Hematopoietic multipotent progenitor cell treated with erythropoietin and hydrocortisone succinate and interleukin-3 and kit ligand, for 4 days (in vitro differentiated cells): ENCODE data around the gene NLRP1.
"Not testable (repeated sequence)": the region's sequence is repeated elsewhere in the genome, so short reads cannot be mapped to it uniquely, and the experiment has no call there.

Experiments used
- DNase-seq: peaks from one replicate; pipeline ENCODE4 v3.0.0-alpha.2; 2015

NLRP1 gene

GRCh38 chr17:5585836-5586521, 1.7 kb upstream of the NLRP1 start:
- peak; percentile 12 for DNase-seq

- no peak for DNase-seq
Observed at GRCh38 chr17:5585287-5585794, 1.0 kb upstream of the NLRP1 start.

DNA sequence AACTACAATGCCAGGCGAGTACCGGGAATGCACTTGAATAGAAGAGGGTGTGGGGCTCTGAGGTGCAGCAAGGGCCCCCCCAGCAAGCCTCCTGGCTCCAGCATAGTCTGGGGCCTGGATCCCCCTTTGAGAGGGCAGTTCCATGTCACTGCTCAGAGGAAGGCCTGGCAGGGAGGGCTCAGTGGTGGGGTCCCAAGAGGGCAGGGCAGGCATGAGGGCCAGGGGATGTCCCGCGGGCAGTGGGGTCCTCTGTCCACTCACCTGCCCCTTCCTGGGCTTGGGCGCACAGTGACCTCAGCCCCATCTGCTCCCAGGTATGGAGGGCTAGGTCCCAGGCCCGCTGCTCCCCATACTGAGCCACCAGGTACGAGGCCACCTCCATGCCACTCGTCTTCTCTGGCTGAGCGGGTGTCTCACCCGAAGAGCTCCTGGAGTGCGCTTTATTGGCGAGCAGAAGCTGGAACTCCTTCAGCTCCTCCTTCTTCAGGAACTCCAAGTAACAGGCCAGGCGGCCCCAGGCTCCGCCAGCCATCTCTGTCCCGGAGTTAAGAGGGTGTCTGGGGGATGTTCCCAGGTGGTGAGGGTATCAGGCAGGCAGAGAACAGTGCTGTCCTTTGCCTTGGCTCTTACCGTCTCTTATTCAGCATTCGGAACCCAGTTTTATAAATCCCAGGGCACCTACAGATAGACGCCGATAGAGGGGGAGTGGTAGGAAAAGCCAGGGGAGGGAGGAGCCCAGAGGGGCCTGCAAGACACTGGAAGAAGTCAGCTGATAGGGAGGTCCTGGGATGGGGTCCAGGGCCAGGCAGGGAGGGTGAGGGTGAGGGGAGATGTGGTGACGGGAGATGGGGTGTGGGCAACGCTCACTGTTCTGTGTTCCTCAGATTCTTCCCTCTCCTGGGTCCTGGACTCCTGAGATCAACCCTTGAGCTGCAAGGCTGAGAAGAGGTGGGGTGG, 605 bp downstream of the NLRP1 start:
- DNase-seq = peak; percentile 18

DNA sequence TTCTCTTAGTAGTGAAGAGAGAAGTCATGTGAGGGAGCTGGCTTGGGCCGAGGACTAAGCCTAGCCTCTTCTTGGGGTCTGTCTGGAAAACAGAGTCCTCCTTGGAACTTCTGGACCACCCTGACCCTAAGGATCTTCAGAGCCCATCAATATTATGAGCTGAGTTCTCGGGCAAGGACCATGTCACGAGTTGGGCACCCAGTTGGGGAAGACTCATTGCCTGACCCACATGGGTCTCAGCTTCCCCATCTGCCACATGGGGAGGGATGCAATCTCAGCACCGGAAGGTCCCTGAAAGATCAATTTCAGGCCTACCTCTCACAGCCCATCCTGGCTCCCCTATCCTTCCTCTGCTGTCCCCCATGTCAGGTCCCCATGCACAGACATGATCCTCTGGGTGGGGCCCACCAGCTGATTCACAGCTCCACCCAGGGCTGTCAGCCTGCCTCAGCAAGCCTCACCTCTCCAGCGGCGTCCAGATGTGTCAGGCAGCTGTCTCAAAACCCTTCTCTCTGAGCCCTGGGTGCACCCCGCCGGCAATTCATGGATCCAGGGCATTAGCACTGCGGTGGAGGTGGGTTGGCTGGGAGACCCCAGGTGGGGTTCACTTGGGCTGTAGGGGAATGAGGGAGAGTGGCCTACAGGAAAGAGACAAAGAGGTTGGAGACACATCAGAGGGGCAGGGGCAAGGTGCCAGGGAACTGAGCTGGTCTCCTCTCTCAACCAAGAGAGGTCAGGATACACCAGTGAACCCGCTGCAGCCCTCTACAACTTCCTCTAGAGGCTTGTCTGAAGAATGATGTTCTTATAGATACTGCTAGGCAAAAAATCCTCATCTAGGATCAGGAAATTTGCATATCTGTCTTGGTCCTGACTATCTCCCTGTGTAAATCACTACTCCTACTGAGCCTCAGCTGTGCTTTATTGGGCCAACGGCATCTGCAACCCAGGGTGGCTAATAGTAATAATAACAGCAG, 1.8 kb downstream of the NLRP1 start:
- peak; percentile 43 for DNase-seq

DNA sequence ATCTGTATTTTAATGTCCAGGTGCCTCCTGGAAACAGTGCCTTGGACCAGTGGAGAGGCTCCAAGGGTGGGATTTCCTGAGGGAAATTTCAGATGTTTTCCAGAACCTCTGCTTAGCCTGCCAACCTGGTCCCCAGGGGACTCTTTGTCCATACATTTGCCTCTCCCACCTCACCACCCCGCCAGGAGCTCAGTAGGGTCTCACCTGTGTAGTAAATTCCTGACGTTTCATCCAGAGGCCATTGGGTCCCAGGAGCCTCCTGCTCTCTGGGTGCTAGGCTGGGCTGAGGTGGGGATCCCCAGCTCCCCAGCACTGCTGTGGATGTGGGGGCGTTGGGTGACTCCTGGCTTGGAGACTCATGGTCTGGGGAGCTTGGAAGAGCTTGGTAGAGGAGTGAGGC, 2.7 kb downstream of the NLRP1 start:
- DNase-seq = no peak

DNA sequence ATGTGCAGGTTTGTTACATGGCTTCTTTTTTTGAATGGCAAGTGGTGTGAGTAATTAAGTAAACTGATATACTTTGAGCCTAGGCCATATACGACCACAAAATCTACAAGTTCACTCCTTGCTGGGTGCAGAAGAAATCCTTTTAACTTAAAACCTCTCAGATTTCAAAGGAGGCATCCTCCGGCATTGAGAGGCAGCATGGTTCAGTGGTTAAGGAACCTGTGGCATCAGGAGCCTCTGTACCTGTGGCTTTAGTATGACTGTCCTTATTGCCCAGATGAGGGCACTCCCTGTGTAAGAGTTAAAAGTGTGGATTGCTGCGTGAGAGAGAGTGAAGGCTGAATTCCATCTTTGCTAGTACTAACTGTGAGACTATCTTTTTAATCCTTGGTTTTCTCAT, 3.3 kb downstream of the NLRP1 start:
- no peak for DNase-seq

GRCh38 chr17:5580367-5580766, 3.9 kb downstream of the NLRP1 start:
- peak; percentile 68 for DNase-seq

- not testable (repeated sequence) for DNase-seq
Observed at GRCh38 chr17:5578768-5579167, 5.5 kb downstream of the NLRP1 start.

GRCh38 chr17:5573017-5573416, 11.3 kb downstream of the NLRP1 start:
- DNase-seq = not testable (repeated sequence)

DNA sequence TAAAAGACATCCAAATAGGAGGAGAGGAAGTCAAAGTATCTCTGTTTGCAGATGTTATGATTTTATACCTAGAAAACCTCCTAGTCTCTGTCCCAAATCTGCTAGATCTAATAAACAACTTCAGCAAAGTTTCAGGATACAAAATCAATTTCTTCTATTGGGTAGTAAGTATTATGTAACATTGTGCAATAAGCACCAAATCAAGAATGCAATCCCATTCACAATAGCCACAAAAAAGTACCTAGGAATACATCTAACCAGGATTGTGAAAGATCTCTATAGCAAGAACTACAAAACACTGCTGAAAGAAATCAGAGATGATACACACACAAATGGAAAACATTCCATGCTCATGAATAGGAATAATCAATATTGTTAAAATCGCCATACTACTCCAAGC, 13.0 kb downstream of the NLRP1 start:
- no peak for DNase-seq

GRCh38 chr17:5565808-5566207, 18.5 kb downstream of the NLRP1 start:
- DNase-seq = no peak

DNA sequence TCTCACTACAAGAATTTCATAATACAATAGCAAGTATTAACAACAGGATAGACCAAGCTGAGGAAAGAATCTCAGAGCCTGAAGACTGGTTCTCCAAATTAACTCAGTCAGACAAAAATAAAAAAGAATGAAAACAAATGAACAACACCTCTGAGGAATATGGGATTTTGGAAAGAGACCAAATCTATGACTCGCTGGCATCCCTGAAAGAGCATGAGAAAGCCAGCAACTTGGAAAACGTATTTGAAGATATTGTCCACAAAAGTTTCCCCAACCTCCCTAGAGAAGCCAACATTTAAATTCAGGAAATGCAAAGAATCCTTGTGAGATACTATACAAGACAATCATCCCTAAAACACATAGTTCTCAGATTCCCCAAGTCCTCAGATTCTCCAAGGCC, 20.9 kb downstream of the NLRP1 start:
- DNase-seq = no peak

DNA sequence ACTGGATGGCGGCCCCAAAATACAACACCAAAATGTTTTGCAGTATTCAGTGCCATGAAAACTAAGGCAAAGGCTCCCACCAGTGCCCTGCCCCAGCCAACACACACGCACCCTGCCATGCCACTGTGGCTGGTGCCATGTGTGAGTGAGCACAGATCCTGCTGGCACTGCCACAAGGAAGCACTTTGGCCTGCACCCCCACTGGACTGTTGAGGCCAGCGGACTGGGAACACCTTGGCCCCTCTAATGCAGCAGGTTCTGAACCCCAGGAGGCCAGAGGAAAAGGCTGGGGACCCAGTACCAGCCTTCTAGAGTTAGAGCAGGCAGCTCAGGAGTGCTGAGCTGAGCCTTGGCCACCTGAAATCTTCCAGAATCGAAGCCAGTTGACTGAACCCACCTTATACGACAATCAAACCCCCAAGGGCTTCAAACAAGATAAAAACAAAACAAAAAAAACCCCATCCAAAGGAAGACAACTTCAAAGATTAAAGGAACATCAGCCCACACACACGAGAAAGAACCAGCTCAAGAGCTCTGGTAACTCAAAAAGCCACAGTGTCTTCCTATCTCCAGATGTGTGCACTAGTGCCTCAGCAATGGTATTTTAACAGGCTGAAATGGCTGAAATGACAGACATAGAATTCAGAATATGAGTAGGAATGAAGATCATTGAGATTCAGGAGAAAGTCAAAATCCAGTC, 21.5 kb downstream of the NLRP1 start:
- no peak for DNase-seq

GRCh38 chr17:5561736-5562571, 22.4 kb downstream of the NLRP1 start:
- DNase-seq = no peak

DNA sequence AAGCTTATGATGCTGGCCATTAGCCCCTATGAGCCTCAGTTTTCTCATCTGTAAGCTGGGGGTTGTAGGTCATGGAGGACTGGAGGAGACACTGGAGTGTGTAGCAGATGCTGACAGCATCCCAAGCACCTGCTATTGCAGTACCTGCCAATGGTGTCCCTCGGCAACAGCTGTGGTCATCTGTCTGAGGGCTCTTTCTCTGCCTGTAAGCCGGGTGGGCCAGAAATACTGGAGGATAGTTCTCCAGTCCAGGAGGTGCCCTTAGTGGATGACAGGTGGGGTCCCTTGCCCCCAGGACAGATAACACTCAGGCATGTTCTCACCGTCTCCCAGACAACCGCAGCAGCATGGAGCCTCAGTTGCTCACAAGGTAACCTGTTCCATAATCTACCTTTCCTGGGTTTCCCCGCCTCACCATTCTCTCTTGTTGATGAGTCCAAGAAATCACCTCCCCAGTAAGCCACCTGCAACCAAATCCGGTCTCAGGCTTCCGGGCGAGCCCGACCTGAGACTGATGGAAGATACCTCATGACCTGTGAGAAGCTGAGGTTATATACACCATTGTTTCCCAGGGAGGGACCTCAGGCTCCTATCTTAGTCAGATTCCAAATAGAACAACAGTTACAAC, 23.8 kb downstream of the NLRP1 start:
- no peak for DNase-seq

DNA sequence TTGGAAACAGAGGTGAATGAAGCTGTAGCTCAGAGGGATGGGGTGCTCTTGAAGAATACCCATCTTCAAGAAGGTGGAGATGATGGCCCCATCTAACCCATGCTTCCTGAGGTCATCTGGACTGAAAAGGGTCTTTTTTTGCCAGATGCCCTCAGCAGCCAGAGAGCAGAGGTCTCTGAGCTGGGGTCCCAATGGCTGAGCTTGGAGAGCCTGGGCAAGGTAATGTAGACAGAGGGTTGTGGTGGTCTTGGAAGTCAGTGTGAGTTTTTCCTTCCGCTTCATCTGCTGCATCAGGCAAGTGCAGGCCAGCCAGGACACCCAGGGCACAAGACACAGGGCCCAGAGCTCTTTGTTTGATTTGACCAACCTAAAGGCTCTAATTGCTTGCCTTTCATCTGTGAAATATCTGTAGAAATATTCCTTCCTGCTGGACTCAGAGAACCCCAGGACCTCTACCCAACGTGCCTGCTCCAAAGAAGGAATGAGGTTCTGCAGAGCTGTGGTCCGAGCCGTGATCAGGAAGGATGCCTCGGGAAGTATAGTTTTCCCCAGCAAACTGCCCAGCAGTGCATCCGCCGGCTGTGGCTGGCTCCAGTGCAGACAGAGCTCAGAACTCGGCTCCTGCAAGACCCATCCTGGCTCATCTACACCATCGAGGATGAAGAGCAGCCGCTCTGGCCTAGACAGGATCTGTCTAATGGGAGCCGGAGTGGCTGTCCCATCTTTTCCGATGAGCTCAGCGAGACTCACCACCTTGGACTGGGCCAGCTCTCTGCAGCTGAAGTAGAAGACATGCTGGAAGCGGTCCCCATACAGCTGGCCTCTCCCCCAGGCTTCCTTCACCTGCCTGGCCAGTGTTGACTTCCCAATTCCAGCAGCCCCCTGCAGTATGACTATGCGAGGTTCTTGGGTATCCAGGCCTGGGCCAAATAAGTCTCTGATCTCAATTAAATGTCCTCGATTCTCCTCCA, 25.2 kb downstream of the NLRP1 start:
- DNase-seq = no peak

DNA sequence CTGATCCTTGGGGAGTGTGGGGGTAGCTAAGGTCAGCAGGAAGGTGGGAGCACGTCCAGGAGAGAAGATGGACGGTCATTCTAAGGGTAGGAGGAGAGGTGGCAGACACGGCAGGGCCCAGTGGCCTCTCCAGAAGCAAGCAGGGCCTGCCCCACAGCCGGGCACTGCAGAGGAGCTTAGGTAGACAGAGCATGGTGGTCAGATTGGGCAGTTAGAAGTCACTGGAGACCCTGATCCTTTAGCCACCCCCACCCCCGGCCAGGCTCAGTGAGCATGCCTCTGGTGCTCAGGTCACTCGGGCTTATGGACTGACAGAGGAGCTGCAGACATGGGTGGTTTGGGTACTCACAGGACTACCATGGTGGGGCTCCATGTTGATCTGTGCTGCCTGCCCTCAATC, 26.3 kb downstream of the NLRP1 start:
- DNase-seq = no peak

- no peak for DNase-seq
Observed at GRCh38 chr17:5557485-5557884, 26.8 kb downstream of the NLRP1 start.

DNA sequence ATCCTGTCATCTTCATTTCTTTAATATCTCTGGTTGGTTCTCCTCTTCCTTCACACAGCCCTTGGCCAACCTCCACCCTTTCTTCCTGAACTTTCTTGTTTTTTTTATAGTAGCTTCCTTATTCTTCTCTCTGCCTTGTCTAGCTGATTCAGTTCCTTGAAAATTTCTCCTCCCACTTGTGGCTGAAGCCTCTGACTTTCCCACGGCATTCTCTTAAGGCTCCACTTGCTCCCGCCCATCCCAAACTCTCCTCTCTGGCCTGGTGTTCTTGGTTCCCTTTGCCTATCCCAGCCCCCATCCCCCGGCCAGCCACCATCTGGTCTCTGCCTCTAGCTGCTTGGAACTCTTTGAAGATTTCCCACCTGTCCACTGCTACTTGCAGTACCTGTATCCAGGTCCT, 29.1 kb downstream of the NLRP1 start:
- no peak for DNase-seq
